HCT116 (cell line): ENCODE results near the gene OTUD7B. TPM values are rescaled to one million over a fixed set of nuclear protein-coding genes. Genes with fewer than 3 reads are reported as not detected.

Source experiments
- ATAC-seq: fragments of 200-7000 bp; cut with Tn5 transposase; 2 replicates; pipeline ENCODE4 v1.9.1; 2020; ENCODE audit warnings: mild to moderate bottlenecking, moderate library complexity
- BruUV-seq: library from RNA; stranded (reverse); fragments of 400-500 nt; replicated peaks from 2 replicates; lab custom pipeline; 2021; lab: Mats Ljungman, UMichigan
- CTCF ChIA-PET: fragments of 300-600 bp; sonication (Branson Sonifier 250); formaldehyde crosslinking; loops from one replicate; lab custom pipeline; 2021; ENCODE audit warnings: antibody characterized with exemption; lab: Charles Lee
- POLR2A ChIA-PET: fragments of 300-600, 350-600 bp; sonication (Branson Sonifier 250); formaldehyde crosslinking; loops from one replicate; lab custom pipeline; 2021; ENCODE audit warnings: antibody characterized with exemption; lab: Charles Lee
- RAD21 ChIA-PET, 2 experiments: fragments of 300-600 bp; sonication (Branson Sonifier 250); formaldehyde crosslinking; loops; one replicate each; lab custom pipeline; 2023; ENCODE audit warnings: low total read pairs in 2 of 2; ENCODE audit not compliant: uncharacterized antibody in 2 of 2, unreplicated experiment in 2 of 2, low non-redundant PET in 1 of 2; lab: Charles Lee
- DNase-seq: peaks from one replicate; pipeline ENCODE4 v3.0.0-alpha.2; 2010; ENCODE audit warnings: low read depth, low spot score
- H2AFZ ChIP-seq: fragments of 200-600 bp; shearing (Covaris generic), sonication (generic); 2 replicates; pipeline ENCODE4 v1.6.1; 2017; ENCODE audit warnings: low read depth, mixed run types, mixed read lengths, antibody characterized with exemption, low read length; ENCODE audit not compliant: poor library complexity, severe bottlenecking
- H3K27ac ChIP-seq: 2 replicates; pipeline ENCODE4 v1.5.1; 2012; ENCODE audit warnings: low read depth, low read length
- H3K27me3 ChIP-seq: fragments of 200-600 bp; sonication (generic); 2 replicates; pipeline ENCODE4 v1.6.1; 2016; ENCODE audit warnings: mixed run types, low read length, mixed read lengths; ENCODE audit not compliant: insufficient read depth
- H3K36me3 ChIP-seq, 2 experiments: fragments of 200-500 bp in 1 of 2; fragments of 200-600 bp in 1 of 2; sonication (Bioruptor generic) in 1 of 2; sonication (generic) in 1 of 2; 2 replicates each; pipeline versions ENCODE4 v1.5.1 to v1.6.1; 2014 to 2016; ENCODE audit warnings: low read length in 2 of 2, inconsistent platforms in 1 of 2, mixed read lengths in 1 of 2, mixed run types in 1 of 2; ENCODE audit not compliant: insufficient read depth in 2 of 2, control insufficient read depth in 1 of 2
- H3K4me1 ChIP-seq, 2 experiments: fragments of 200-600 bp in 1 of 2; sonication (generic) in 1 of 2; 2 replicates each; pipeline versions ENCODE4 v1.5.1 to v1.6.1; 2012 to 2017; ENCODE audit warnings: low read length in 2 of 2, inconsistent platforms in 1 of 2, mild to moderate bottlenecking in 1 of 2, mixed read lengths in 1 of 2, mixed run types in 1 of 2, moderate library complexity in 1 of 2; ENCODE audit not compliant: insufficient read depth in 2 of 2, control insufficient read depth in 1 of 2
- H3K4me2 ChIP-seq: fragments of 200-600 bp; sonication (generic); 2 replicates; pipeline ENCODE4 v1.6.1; 2017; ENCODE audit warnings: mixed run types, low read length, mixed read lengths
- H3K4me3 ChIP-seq, 2 experiments: fragments of 200-600 bp in 1 of 2; sonication (generic) in 1 of 2; replicated peaks in 1 of 2; 2 replicates each; pipeline ENCODE4 v1.5.1; 2011 to 2016; ENCODE audit warnings: low read length in 2 of 2, control low read depth in 1 of 2, low read depth in 1 of 2, mild to moderate bottlenecking in 1 of 2, mixed read lengths in 1 of 2, mixed run types in 1 of 2
- H3K79me2 ChIP-seq: fragments of 200-600 bp; sonication (generic); 2 replicates; pipeline ENCODE4 v1.6.1; 2017; ENCODE audit warnings: mild to moderate bottlenecking, mixed run types, low read length, moderate library complexity, mixed read lengths; ENCODE audit not compliant: insufficient read depth
- H3K9ac ChIP-seq: fragments of 200-600 bp; sonication (generic); 2 replicates; pipeline ENCODE4 v1.6.1; 2016; ENCODE audit warnings: low read length, mixed read lengths
- H3K9me2 ChIP-seq: fragments of 200-600 bp; sonication (generic), shearing (Covaris generic); 2 replicates; pipeline ENCODE4 v1.6.1; 2017; ENCODE audit warnings: mixed run types, mild to moderate bottlenecking, moderate library complexity; ENCODE audit not compliant: insufficient read depth
- H3K9me3 ChIP-seq, 2 experiments: fragments of 200-500 bp in 1 of 2; fragments of 200-600 bp in 1 of 2; sonication (Bioruptor generic) in 1 of 2; sonication (generic) in 1 of 2; 2 replicates each; pipeline ENCODE4 v1.6.1; 2014 to 2017; ENCODE audit warnings: low read length in 2 of 2, mixed read lengths in 2 of 2, inconsistent platforms in 1 of 2, low read depth in 1 of 2, mild to moderate bottlenecking in 1 of 2, mixed run types in 1 of 2, moderate library complexity in 1 of 2; ENCODE audit not compliant: control insufficient read depth in 1 of 2, insufficient read depth in 1 of 2
- H4K20me1 ChIP-seq: fragments of 200-600 bp; sonication (generic), shearing (Covaris generic); 2 replicates; pipeline ENCODE4 v1.6.1; 2017; ENCODE audit warnings: mixed run types, mild to moderate bottlenecking, moderate library complexity; ENCODE audit not compliant: insufficient read depth
- CEBPB ChIP-seq: IDR thresholded peaks from 2 replicates; pipeline ENCODE4 v1.6.1; 2012; ENCODE audit warnings: low read depth
- CTCF ChIP-seq, 3 experiments: fragments of 200-600 bp in 1 of 3; sonication (generic) in 1 of 3; IDR thresholded peaks in 2 of 3; conservative IDR thresholded peaks in 1 of 3; 2 replicates each; pipeline ENCODE4 v1.5.1; 2012 to 2017; ENCODE audit warnings: low read depth in 2 of 3, low read length in 2 of 3, antibody characterized with exemption in 1 of 3, borderline replicate concordance in 1 of 3, control low read depth in 1 of 3, mild to moderate bottlenecking in 1 of 3, mixed read lengths in 1 of 3, mixed run types in 1 of 3, moderate library complexity in 1 of 3; ENCODE audit not compliant: insufficient read depth in 1 of 3
- ELF1 ChIP-seq: IDR thresholded peaks from 2 replicates; pipeline ENCODE4 v1.6.1; 2012; ENCODE audit warnings: low read depth, borderline replicate concordance
- EZH2 ChIP-seq: fragments of 200-600 bp; sonication (generic); IDR thresholded peaks from 2 replicates; pipeline ENCODE4 v1.6.1; 2017; ENCODE audit warnings: antibody characterized with exemption, mixed run types
- FOSL1 ChIP-seq: IDR thresholded peaks from 2 replicates; pipeline ENCODE4 v1.6.1; 2012; ENCODE audit warnings: low read depth
- JUND ChIP-seq: IDR thresholded peaks from 2 replicates; pipeline ENCODE4 v1.6.1; 2012
- POLR2A ChIP-seq: IDR thresholded peaks from 2 replicates; pipeline ENCODE4 v1.7.0; 2011; ENCODE audit warnings: borderline replicate concordance; ENCODE audit not compliant: insufficient read depth, insufficient read length; ENCODE audit errors: extremely low read depth
- RAD21 ChIP-seq: IDR thresholded peaks from 2 replicates; pipeline ENCODE4 v1.6.1; 2012; ENCODE audit warnings: low read depth, mild to moderate bottlenecking
- REST ChIP-seq: IDR thresholded peaks from 2 replicates; pipeline ENCODE4 v1.6.1; 2012; ENCODE audit warnings: low read depth
- SIN3A ChIP-seq: IDR thresholded peaks from 2 replicates; pipeline ENCODE4 v1.6.1; 2012; ENCODE audit warnings: low read depth
- TCF7L2 ChIP-seq: IDR thresholded peaks from 2 replicates; pipeline ENCODE4 v1.7.0; 2011; ENCODE audit warnings: borderline replicate concordance, inconsistent platforms; ENCODE audit not compliant: insufficient read depth, insufficient read length; ENCODE audit errors: extremely low read depth
- ZFX ChIP-seq: fragments of 450-650 bp; IDR thresholded peaks from 2 replicates; pipeline ENCODE4 v1.6.1; 2017
- ZNF274 ChIP-seq: fragments of 200-500 bp; sonication (Bioruptor generic); IDR thresholded peaks from 2 replicates; pipeline ENCODE4 v1.6.1; 2014; ENCODE audit warnings: mild to moderate bottlenecking, low read depth, low read length, inconsistent platforms
- intact Hi-C: fragments of 100-400 bp; cut with micrococcal nuclease; formaldehyde crosslinking; loops from 2 replicates; pipeline ENCODE4 v1.10.0; 2022
- total RNA-seq: library from RNA; stranded (reverse); gene quantifications from one replicate; pipeline ENCODE4 v1.2.1, GENCODE V29; 2021; ENCODE audit not compliant: unreplicated experiment

OTUD7B gene
- total RNA-seq, 1 experiment from 2014 or later = 23.7 TPM

DNA sequence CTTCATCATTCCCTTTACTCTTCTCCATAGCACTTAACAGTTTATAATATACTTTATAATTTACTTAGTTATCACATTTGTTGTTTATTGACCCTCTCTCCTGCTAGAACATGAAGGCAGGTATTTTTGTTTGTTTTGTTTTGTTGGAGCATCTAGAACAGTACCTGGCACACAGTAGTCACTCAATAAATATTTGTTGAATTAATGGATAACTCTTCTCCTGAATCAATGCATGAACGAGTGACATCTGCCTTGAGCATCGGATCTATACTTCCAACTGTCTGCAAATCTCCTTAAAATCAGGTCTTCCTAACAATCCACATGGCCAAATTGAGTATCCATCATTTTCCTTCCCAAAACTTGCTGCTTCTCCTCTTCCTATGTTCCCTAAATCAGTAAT lies 38.0 kb downstream of the OTUD7B start:
- Histone ChIP-seq H3K4me3 (no peak overlapping the region), H3K27ac (no peak overlapping the region), H3K27me3 (no peaks in the 10 kb centered on the region), H3K4me2 (no peak overlapping the region), H3K79me2 (no peaks in the 10 kb centered on the region), H3K9me3 (no peaks in the 10 kb centered on the region), H2AFZ (no peak overlapping the region), H3K9ac (no peak overlapping the region), H3K9me2 (no peaks in the 10 kb centered on the region), H3K4me1 (no peaks in the 10 kb centered on the region), H3K36me3 (peaks cover 21 to 32% of the 10 kb centered on the region in 2 experiments; a peak in 2 of 4 replicates), H4K20me1 (0 out of 2 replicates have a peak, but pooled peaks cover 3% of the 10 kb centered on the region)
- RAD21 ChIA-PET = no interaction called here
- DNase-seq (no peak), ATAC-seq (no peak)
- no TSS peak for BruUV-seq
- intact Hi-C loops = no loop called here
- CTCF ChIA-PET = no interaction called here
- POLR2A ChIA-PET = no interaction called here
- TF ChIP-seq RAD21 (no peak), ELF1 (no peak), CTCF (IDR thresholded peaks at IDR 0.05 in 2 of 3, conservative IDR thresholded peaks at IDR 0.05 in 1 of 3; ENCODE audit: borderline replicate concordance in 1 of 3, insufficient read depth in 1 of 3, low read depth in 2 of 3, low read length in 2 of 3) (no peak), REST (no peak), POLR2A (no peak), CEBPB (no peak), EZH2 (no peak), FOSL1 (no peak), ZFX (no peak), SIN3A (no peak), ZNF274 (no peak), TCF7L2 (no peak), JUND (no peak)
